Esophagus muscularis mucosa (tissue), 4 donors: Measurements from ENCODE around the gene TTC23L. TPM values are rescaled to one million over a fixed set of nuclear protein-coding genes. Genes with fewer than 3 reads are reported as not detected.

Experiments
- DNase-seq: peaks from one replicate; pipeline ENCODE4 v3.0.0-alpha.2; 2017; ENCODE audit errors: extremely low spot score
- H3K27ac ChIP-seq, 4 donors: fragments of 200-600 bp; sonication (generic); replicated peaks in 1 of 4; 1 replicate in 3 of 4; 2 replicates in 1 of 4; pipeline ENCODE4 v1.5.1; 2016 to 2019; ENCODE audit warnings: mild to moderate bottlenecking in 1 of 4
- H3K27me3 ChIP-seq, 4 donors: fragments of 200-600 bp; sonication (generic); one replicate each; pipeline versions ENCODE4 v1.5.1 to v1.6.0; 2016 to 2019
- H3K36me3 ChIP-seq, 4 donors: fragments of 200-600 bp; sonication (generic); one replicate each; pipeline ENCODE4 v1.5.1; 2016 to 2019
- H3K4me1 ChIP-seq, 4 donors: fragments of 200-600 bp; sonication (generic); one replicate each; pipeline ENCODE4 v1.5.1; 2016 to 2019
- H3K4me3 ChIP-seq, 4 donors: fragments of 200-600 bp; sonication (generic); 1 replicate in 2 of 4; 2 replicates in 2 of 4; pipeline ENCODE4 v1.5.1; 2016 to 2019; ENCODE audit warnings: mild to moderate bottlenecking in 4 of 4, moderate library complexity in 1 of 4
- H3K9me3 ChIP-seq, 4 donors: fragments of 200-600 bp; sonication (generic); 1 replicate in 3 of 4; 2 replicates in 1 of 4; pipeline ENCODE4 v1.5.1; 2016 to 2019
- EP300 ChIP-seq: sonication (generic); formaldehyde crosslinking; IDR thresholded peaks from one replicate; pipeline ENCODE4 v1.6.1; 2017; ENCODE audit warnings: antibody characterized with exemption
- POLR2A ChIP-seq: fragments of 450-650 bp; IDR thresholded peaks from one replicate; pipeline ENCODE4 v1.6.1; 2017; ENCODE audit warnings: antibody characterized with exemption, moderate library complexity, mild to moderate bottlenecking, low read depth
- POLR2AphosphoS5 ChIP-seq, 2 donors: sonication (generic); formaldehyde crosslinking; IDR thresholded peaks; one replicate each; pipeline ENCODE4 v1.6.1; 2017; ENCODE audit warnings: antibody characterized with exemption in 2 of 2
- whole genome bisulfite sequencing: methylation state at CpG from one replicate; pipeline ENCODE4 v1.1.5; 2018; 5-methylcytosine and 5-hydroxymethylcytosine counted together
- intact Hi-C: fragments of 100-400 bp; cut with DNase I; formaldehyde crosslinking; loops from one replicate; pipeline ENCODE4 v1.15.1; 2023
- total RNA-seq, 4 donors: library from RNA; depleted of rRNA; stranded (reverse); fragments of >200 nt; gene quantifications; one replicate each; pipeline versions ENCODE4 v1.1.0 to v1.2.1, GENCODE V29; 2016
- TF ChIP-seq, protein P1 (sequence below), 3 experiments: fragments of 200-600 bp in 2 of 3; fragments of 450-650 bp in 1 of 3; sonication (generic) in 2 of 3; IDR thresholded peaks; one replicate each; pipeline ENCODE4 v1.5.1; 2017 to 2019; ENCODE audit warnings: antibody characterized with exemption in 3 of 3, mild to moderate bottlenecking in 2 of 3, moderate library complexity in 1 of 3

The TTC23L gene
- total RNA-seq, 4 donors from 2014 or later: not detected

DNA sequence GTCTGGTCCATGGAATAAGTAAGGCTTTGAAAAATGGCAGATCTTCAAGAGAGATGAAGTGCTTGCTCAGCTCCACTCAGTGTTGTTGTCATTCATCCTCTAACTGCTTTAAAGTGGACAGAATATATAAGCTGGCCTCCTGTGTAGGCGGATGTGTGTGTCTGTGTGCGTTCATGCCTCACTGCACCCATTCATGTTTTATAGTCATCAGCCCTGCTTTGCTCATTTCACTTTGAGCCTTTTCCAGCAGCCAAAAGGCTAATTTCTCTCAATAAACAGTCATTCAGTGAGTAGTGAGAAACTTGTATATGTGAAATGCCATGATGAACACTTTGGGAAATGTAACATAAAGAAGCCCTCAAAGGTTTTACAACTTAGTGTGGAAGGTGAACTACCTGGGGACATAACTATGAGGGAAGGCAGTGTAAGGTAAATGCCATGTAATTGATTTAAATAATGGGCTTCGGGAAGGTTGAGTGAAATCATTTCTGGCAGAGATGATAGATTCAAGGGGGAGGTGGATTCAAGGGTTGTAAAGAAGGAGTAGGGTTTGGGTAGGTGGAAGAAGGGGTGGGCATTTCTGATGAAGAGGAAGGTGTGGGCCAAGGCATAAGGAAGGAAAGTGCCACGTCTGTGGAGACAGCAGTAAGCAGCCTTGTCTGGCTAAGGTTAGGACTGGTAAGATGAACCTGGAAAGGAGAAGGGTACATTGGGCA is 15.7 kb downstream of the TTC23L start:
- Histone ChIP-seq H3K4me3 (no peak overlapping the region), H3K27ac (no peak overlapping the region), H3K9me3 (no peaks in the 10 kb centered on the region), H3K36me3 (no peaks in the 10 kb centered on the region), H3K4me1 (no peaks in the 10 kb centered on the region), H3K27me3 (no peaks in the 10 kb centered on the region)
- 82% methylated on average over 4 of the region's 4 CpGs for WGBS
- intact Hi-C loops: no loop called here
- TF ChIP-seq POLR2A (no peak), POLR2AphosphoS5 (IDR thresholded peaks at IDR 0.05) (no peak), EP300 (no peak)
- TF ChIP-seq, protein P1, sequence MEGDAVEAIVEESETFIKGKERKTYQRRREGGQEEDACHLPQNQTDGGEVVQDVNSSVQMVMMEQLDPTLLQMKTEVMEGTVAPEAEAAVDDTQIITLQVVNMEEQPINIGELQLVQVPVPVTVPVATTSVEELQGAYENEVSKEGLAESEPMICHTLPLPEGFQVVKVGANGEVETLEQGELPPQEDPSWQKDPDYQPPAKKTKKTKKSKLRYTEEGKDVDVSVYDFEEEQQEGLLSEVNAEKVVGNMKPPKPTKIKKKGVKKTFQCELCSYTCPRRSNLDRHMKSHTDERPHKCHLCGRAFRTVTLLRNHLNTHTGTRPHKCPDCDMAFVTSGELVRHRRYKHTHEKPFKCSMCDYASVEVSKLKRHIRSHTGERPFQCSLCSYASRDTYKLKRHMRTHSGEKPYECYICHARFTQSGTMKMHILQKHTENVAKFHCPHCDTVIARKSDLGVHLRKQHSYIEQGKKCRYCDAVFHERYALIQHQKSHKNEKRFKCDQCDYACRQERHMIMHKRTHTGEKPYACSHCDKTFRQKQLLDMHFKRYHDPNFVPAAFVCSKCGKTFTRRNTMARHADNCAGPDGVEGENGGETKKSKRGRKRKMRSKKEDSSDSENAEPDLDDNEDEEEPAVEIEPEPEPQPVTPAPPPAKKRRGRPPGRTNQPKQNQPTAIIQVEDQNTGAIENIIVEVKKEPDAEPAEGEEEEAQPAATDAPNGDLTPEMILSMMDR (IDR thresholded peaks at IDR 0.05): no peak
- DNase-seq: no peak

DNA sequence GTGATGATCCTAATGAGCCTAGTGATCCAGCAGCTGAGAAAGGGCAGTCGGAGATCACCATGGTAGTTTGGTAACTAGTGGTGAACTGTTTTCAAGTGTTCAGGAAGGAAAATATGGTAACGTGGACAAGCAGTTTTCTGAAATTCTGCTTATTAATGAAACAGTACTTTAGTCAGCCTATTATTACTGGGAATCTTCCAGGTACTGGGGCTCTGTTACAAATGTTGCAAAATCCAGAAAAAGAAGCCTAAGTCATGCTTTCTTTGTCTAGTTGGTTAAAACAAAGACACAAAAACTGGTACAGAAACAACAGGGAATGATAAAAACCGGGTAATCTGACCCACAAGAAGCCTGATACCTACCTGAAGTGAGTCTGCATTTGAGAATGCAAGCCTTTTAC is 18.2 kb downstream of the TTC23L start:
- 88% methylated on average over 3 of the region's 3 CpGs for WGBS
- H3K9me3 ChIP-seq: no peaks in the 10 kb centered on the region
- no peaks in the 10 kb centered on the region for H3K36me3 ChIP-seq
- intact Hi-C loops: no loop called here
- no peak overlapping the region for H3K4me3 ChIP-seq
- no peak for DNase-seq
- no peaks in the 10 kb centered on the region for H3K4me1 ChIP-seq
- no peak overlapping the region for H3K27ac ChIP-seq
- TF ChIP-seq POLR2AphosphoS5 (IDR thresholded peaks at IDR 0.05): no peak
- TF ChIP-seq, protein P1 (IDR thresholded peaks at IDR 0.05): no peak
- no peak for TF ChIP-seq POLR2A
- no peak for TF ChIP-seq EP300
- no peaks in the 10 kb centered on the region for H3K27me3 ChIP-seq

DNA sequence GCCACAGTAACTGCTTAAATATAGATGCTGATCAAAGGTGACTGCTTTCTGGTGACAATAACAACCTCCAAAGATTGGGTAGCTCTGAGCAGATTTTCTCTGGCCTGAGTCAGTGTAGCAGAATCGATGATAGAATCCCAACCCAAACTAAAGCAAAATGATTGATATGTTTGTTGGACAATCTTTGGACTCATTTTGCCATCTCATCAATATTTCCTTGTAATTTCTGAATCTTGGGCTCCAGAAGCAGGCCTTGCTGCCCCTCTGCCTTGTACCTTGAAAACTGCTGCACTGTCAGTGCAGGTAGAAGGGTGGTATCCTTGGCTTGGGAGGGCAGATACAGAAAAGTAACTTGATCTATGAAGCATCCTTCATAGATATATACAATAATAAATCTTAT is 18.9 kb downstream of the TTC23L start:
- intact Hi-C loops: no loop called here
- Histone ChIP-seq H3K4me3 (no peak overlapping the region), H3K4me1 (no peaks in the 10 kb centered on the region), H3K27ac (no peak overlapping the region), H3K27me3 (no peaks in the 10 kb centered on the region), H3K9me3 (no peaks in the 10 kb centered on the region), H3K36me3 (no peaks in the 10 kb centered on the region)
- DNase-seq: no peak
- TF ChIP-seq, protein P1 (IDR thresholded peaks at IDR 0.05): no peak
- TF ChIP-seq EP300: no peak
- no peak for TF ChIP-seq POLR2AphosphoS5 (IDR thresholded peaks at IDR 0.05)
- 100% methylated on average over 1 of the region's 1 CpG for WGBS

DNA sequence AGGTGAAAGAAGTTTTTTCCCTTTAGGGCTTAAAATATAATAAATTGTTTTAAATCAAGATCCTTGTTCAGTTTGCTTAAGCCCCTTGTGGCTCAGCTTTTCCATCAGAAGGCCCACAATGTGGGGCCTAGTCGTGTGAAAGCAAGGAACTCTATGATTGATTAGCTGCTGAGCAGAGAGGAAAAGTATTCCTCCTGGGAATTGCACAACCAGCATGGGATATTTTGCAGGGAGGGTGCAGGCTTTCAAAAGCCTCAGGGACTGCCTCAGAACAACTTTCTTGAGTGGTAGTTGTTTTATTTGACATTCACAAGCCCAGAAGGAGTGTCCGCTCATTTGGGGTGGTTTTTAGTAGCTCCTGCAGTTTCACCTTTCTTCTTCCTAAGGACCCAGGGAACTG is 19.8 kb downstream of the TTC23L start:
- H3K36me3 ChIP-seq: no peaks in the 10 kb centered on the region
- H3K4me3 ChIP-seq: no peak overlapping the region
- no peaks in the 10 kb centered on the region for H3K4me1 ChIP-seq
- H3K27me3 ChIP-seq: no peaks in the 10 kb centered on the region
- H3K27ac ChIP-seq: no peak overlapping the region
- TF ChIP-seq POLR2A (no peak), EP300 (no peak), POLR2AphosphoS5 (IDR thresholded peaks at IDR 0.05) (no peak)
- TF ChIP-seq, protein P1 (IDR thresholded peaks at IDR 0.05): no peak
- DNase-seq: no peak
- H3K9me3 ChIP-seq: no peaks in the 10 kb centered on the region
- WGBS: 70% methylated on average over 2 of the region's 2 CpGs
- intact Hi-C loops: no loop called here

DNA sequence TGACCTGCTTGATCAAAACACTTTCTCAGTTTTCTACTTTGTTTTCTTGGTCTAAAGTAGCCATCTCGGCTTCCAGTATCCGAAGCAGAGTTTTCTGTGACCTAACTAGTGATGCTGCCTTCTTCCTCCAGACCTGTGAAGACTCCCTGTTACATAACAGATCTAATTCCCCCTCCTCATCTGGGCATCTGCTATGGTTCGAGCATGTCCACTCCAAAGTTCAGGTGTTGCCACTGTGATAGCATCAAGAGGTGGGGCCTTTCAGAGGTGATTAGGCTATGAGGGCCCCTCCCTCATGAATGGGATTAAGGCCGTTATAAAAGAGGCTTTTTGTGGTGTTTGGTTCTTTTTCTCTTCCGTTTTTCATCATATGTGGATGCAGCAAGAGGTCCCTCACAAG is 20.3 kb downstream of the TTC23L start:
- TF ChIP-seq, protein P1 (IDR thresholded peaks at IDR 0.05): no peak
- no peak for TF ChIP-seq POLR2A
- Histone ChIP-seq H3K4me3 (no peak overlapping the region), H3K36me3 (no peaks in the 10 kb centered on the region), H3K27ac (no peak overlapping the region), H3K4me1 (no peaks in the 10 kb centered on the region), H3K27me3 (no peaks in the 10 kb centered on the region), H3K9me3 (no peaks in the 10 kb centered on the region)
- WGBS: 88% methylated on average over 5 of the region's 5 CpGs
- intact Hi-C loops: no loop called here
- no peak for DNase-seq
